Vagina (tissue), 2 donors: ENCODE measurements around the gene KLF3.

Source experiments
- CTCF ChIP-seq, 3 experiments: fragments of 450-650 bp in 2 of 3; fragments of 200-600 bp in 1 of 3; sonication (generic) in 1 of 3; IDR thresholded peaks; one replicate each; pipeline ENCODE4 v1.5.1; 2017 to 2019; ENCODE audit warnings: antibody characterized with exemption in 3 of 3, mild to moderate bottlenecking in 2 of 3, moderate library complexity in 2 of 3
- POLR2A ChIP-seq, 2 donors: fragments of 450-650 bp; IDR thresholded peaks; one replicate each; pipeline ENCODE4 v1.6.1; 2017; ENCODE audit warnings: antibody characterized with exemption in 2 of 2, mild to moderate bottlenecking in 2 of 2, moderate library complexity in 2 of 2
- POLR2AphosphoS5 ChIP-seq, 2 donors: sonication (generic); formaldehyde crosslinking; IDR thresholded peaks; one replicate each; pipeline ENCODE4 v1.9.0; 2017; ENCODE audit warnings: antibody characterized with exemption in 2 of 2, mild to moderate bottlenecking in 2 of 2, low read depth in 1 of 2; ENCODE audit not compliant: insufficient read depth in 1 of 2

GRCh38 chr4:38695809-38696208 is 31.8 kb downstream of the KLF3 start:
- TF ChIP-seq CTCF (IDR thresholded peaks at IDR 0.05) (no peak), POLR2A (IDR thresholded peaks at IDR 0.05) (no peak), POLR2AphosphoS5 (IDR thresholded peaks at IDR 0.05; ENCODE audit: insufficient read depth in 1 of 2, low read depth in 1 of 2) (no peak)
